Gastrocnemius medialis (tissue), 4 donors: ENCODE measurements around the gene GATAD1. TPM values are rescaled to one million over a fixed set of nuclear protein-coding genes. Genes with fewer than 3 reads are reported as not detected.
A peak's percentile ranks its signal among the peaks of the same experiment; 100 is the strongest.

ENCODE experiments used
- ATAC-seq, 2 donors: fragments of 150-250 bp; one replicate each; pipeline ENCODE4 v1.9.1; 2016
- DNase-seq, 2 donors: peaks; one replicate each; pipeline ENCODE4 v3.0.0-alpha.2; 2019
- H3K27ac ChIP-seq, 4 donors: fragments of 200-600 bp; sonication (generic); 1 replicate in 1 of 4; 2 replicates in 3 of 4; pipeline ENCODE4 v1.5.1; 2016 to 2018; ENCODE audit warnings: mild to moderate bottlenecking in 2 of 4, moderate library complexity in 1 of 4
- H3K27me3 ChIP-seq, 3 donors: fragments of 200-600 bp; sonication (generic) in 2 of 3; 1 replicate in 1 of 3; 2 replicates in 2 of 3; pipeline versions ENCODE4 v1.5.1 to v1.6.0; 2016 to 2019; ENCODE audit warnings: mild to moderate bottlenecking in 1 of 3, moderate library complexity in 1 of 3
- H3K36me3 ChIP-seq, 2 donors: fragments of 200-600 bp; sonication (generic) in 1 of 2; one replicate each; pipeline ENCODE4 v1.5.1; 2017 to 2018
- H3K4me1 ChIP-seq, 2 donors: fragments of 200-600 bp; sonication (generic) in 1 of 2; one replicate each; pipeline ENCODE4 v1.5.1; 2016 to 2017; ENCODE audit warnings: mild to moderate bottlenecking in 2 of 2
- H3K4me3 ChIP-seq, 4 donors: fragments of 200-600 bp; sonication (generic) in 3 of 4; 1 replicate in 1 of 4; 2 replicates in 3 of 4; pipeline ENCODE4 v1.5.1; 2016 to 2019; ENCODE audit warnings: mild to moderate bottlenecking in 2 of 4
- H3K9me3 ChIP-seq, 3 donors: fragments of 200-600 bp; sonication (generic) in 2 of 3; 1 replicate in 1 of 3; 2 replicates in 2 of 3; pipeline ENCODE4 v1.5.1; 2016 to 2019
- CTCF ChIP-seq, 5 experiments: fragments of 450-650 bp in 3 of 5; fragments of 200-600 bp in 2 of 5; sonication (generic) in 2 of 5; IDR thresholded peaks in 4 of 5; conservative IDR thresholded peaks in 1 of 5; 1 replicate in 4 of 5; 2 replicates in 1 of 5; pipeline ENCODE4 v1.5.1; 2016 to 2019; ENCODE audit warnings: antibody characterized with exemption in 5 of 5, mild to moderate bottlenecking in 3 of 5, moderate library complexity in 3 of 5
- POLR2A ChIP-seq, 2 donors: fragments of 450-650 bp; IDR thresholded peaks; one replicate each; pipeline ENCODE4 v1.6.1; 2017; ENCODE audit warnings: antibody characterized with exemption in 2 of 2, mild to moderate bottlenecking in 2 of 2, moderate library complexity in 2 of 2
- in situ Hi-C, 4 donors: fragments of 200-750 bp; cut with MboI; loops; one replicate each; pipeline versions ENCODE4 v1.15.0 to v1.8.0; 2017; ENCODE audit warnings: low sequenced_read_pairs in 4 of 4
- intact Hi-C: fragments of 100-400 bp; cut with DNase I; formaldehyde crosslinking; loops from one replicate; pipeline ENCODE4 v1.15.1; 2023; ENCODE audit warnings: low total_unique reads
- total RNA-seq, 4 donors: library from RNA; depleted of rRNA; stranded (reverse); fragments of >200 nt; gene quantifications; one replicate each; pipeline versions ENCODE4 v1.1.0 to v1.2.3, GENCODE V29; 2016

The GATAD1 gene
- total RNA-seq, 4 donors from 2014 or later: 7.3 to 29.8 (median 8.3) TPM

GRCh38 chr7:92503767-92504166 lies 56.5 kb downstream of the GATAD1 start:
- intact Hi-C loops (no loop called here), in situ Hi-C loops (no loop called here)
- Histone ChIP-seq H3K9me3 (no peaks in the 10 kb centered on the region), H3K27me3 (no peaks in the 10 kb centered on the region), H3K36me3 (peaks cover 0 to 73% of the 10 kb centered on the region in 2 donors), H3K4me1 (no peaks in the 10 kb centered on the region), H3K4me3 (no peak overlapping the region), H3K27ac (no peak overlapping the region)
- DNase-seq (no peak), ATAC-seq (no peak)
- no peak for TF ChIP-seq CTCF (IDR thresholded peaks at IDR 0.05 in 4 of 5, conservative IDR thresholded peaks at IDR 0.05 in 1 of 5)
- TF ChIP-seq POLR2A (IDR thresholded peaks at IDR 0.05): no peak

GRCh38 chr7:92504563-92504962 lies 57.3 kb downstream of the GATAD1 start:
- TF ChIP-seq CTCF (IDR thresholded peaks at IDR 0.05 in 4 of 5, conservative IDR thresholded peaks at IDR 0.05 in 1 of 5): no peak
- TF ChIP-seq POLR2A (IDR thresholded peaks at IDR 0.05): no peak
- Histone ChIP-seq H3K4me3 (no peak overlapping the region), H3K27me3 (no peaks in the 10 kb centered on the region), H3K4me1 (no peaks in the 10 kb centered on the region), H3K36me3 (peaks cover 0 to 65% of the 10 kb centered on the region in 2 donors), H3K27ac (no peak overlapping the region), H3K9me3 (no peaks in the 10 kb centered on the region)
- intact Hi-C loops: no loop called here
- DNase-seq (no peak), ATAC-seq (peak in 1 of 2 donors; percentile 55)
- in situ Hi-C loops: no loop called here

GRCh38 chr7:92506363-92506762 lies 59.1 kb downstream of the GATAD1 start:
- in situ Hi-C loops: no loop called here
- no peak overlapping the region for H3K27ac ChIP-seq
- H3K36me3 ChIP-seq: peaks cover 0 to 62% of the 10 kb centered on the region in 2 donors
- no peaks in the 10 kb centered on the region for H3K4me1 ChIP-seq
- intact Hi-C loops: no loop called here
- TF ChIP-seq CTCF (IDR thresholded peaks at IDR 0.05 in 4 of 5, conservative IDR thresholded peaks at IDR 0.05 in 1 of 5) (no peak), POLR2A (IDR thresholded peaks at IDR 0.05) (no peak)
- DNase-seq (no peak), ATAC-seq (no peak)
- no peak overlapping the region for H3K4me3 ChIP-seq
- no peaks in the 10 kb centered on the region for H3K27me3 ChIP-seq
- H3K9me3 ChIP-seq: no peaks in the 10 kb centered on the region

GRCh38 chr7:92508946-92509345 lies 61.7 kb downstream of the GATAD1 start:
- H3K4me3 ChIP-seq: no peak overlapping the region
- ATAC-seq (no peak), DNase-seq (no peak)
- H3K36me3 ChIP-seq: peaks cover 0 to 41% of the 10 kb centered on the region in 2 donors
- in situ Hi-C loops (no loop called here), intact Hi-C loops (no loop called here)
- H3K27ac ChIP-seq: no peak overlapping the region
- no peaks in the 10 kb centered on the region for H3K9me3 ChIP-seq
- H3K4me1 ChIP-seq: no peaks in the 10 kb centered on the region
- TF ChIP-seq CTCF (IDR thresholded peaks at IDR 0.05 in 4 of 5, conservative IDR thresholded peaks at IDR 0.05 in 1 of 5): no peak
- TF ChIP-seq POLR2A (IDR thresholded peaks at IDR 0.05): no peak
- H3K27me3 ChIP-seq: no peaks in the 10 kb centered on the region

Other genes with a start within 250 kb of the GATAD1 start
- 10 to 100 TPM; 28.7 to 47.6 (median 32.5) TPM for gene KRIT1, start 201.6 kb upstream of the GATAD1 start, total RNA-seq
- 10 to 100 TPM; 11.5 to 24.2 (median 12.5) TPM for gene ANKIB1, start 201.5 kb upstream of the GATAD1 start, total RNA-seq
- gene ERVW-1, start 30.5 kb downstream of the GATAD1 start, total RNA-seq: under 1 TPM in 1 of 4 donors, not detected in 3; 0.10 TPM
- 10 to 100 TPM in 3 of 4 donors, 1 to 10 TPM in 1; 8.0 to 22.3 (median 12.3) TPM for gene PEX1, start 81.0 kb downstream of the GATAD1 start, total RNA-seq
- 10 to 100 TPM in 1 of 4 donors, 1 to 10 TPM in 3; 8.0 to 11.2 (median 8.8) TPM for gene RBM48, start 81.3 kb downstream of the GATAD1 start, total RNA-seq
- gene FAM133B, start 142.9 kb downstream of the GATAD1 start, total RNA-seq: 10 to 100 TPM; 10.8 to 14.9 (median 12.6) TPM